Stimulated activated CD8-positive, alpha-beta memory T cell treated with anti-CD3 and anti-CD28 coated beads, Interleukin-7, amount 100 ng/mL, for 1 hour (primary cell): Measurements from ENCODE around the gene RASIP1.
"Not testable (repeated sequence)": the region's sequence is repeated elsewhere in the genome, so short reads cannot be mapped to it uniquely, and the experiment has no call there.

ENCODE experiments used
- DNase-seq, 2 donors: peaks; one replicate each; pipeline ENCODE4 v3.0.0-alpha.2; 2020; ENCODE audit warnings: low read depth in 2 of 2

The RASIP1 gene

DNA sequence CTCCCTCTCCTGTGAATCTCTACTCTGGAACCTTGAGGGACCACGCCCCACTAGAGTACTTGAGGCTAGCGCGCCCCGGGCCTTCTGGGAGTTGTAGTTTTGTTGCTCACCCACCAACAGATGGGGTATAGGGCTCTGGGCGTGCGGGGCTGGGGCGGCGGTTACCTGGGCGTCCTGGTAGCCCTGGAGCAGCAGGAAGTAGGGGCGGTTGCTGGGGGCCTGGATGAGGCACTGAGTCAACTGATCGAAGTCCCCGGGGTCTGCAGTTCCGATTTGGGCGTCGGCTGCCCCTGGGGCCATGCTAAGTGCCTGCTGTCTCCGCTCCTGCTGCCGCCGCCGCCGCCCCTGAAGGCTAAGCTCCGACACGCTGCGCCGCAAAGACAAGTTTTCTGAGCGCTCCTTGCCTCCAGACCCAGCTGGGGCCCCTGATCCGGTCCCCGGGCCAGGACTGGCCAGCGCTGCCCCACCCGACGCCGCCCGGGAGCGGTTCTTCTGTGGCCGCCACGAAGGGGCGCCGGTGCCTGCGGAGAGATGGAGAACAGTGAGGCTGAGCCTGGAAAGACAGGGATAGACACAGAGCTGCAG is 5.3 kb downstream of the RASIP1 start:
- no peak for DNase-seq

DNA sequence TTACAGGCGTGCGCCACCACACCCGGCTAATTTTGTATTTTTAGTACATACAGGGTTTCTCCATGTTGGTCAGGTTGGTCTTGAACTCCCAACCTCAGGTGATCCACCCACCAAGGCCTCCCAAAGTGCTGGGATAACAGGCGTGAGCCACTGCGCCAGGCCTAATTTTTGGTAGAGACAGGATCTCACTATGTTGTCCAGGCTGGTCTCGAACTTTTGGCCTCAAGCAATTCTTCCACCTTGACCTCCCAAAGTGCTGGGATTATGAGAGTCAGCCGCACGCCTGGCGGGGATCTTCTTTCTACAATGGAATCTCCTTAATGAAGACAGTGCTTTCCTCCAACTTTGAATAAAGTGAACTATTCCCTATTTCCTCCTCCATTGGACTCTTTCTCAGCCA is 5.8 kb downstream of the RASIP1 start:
- DNase-seq = no peak

GRCh38 chr19:48731452-48731851 is 9.0 kb downstream of the RASIP1 start:
- no peak for DNase-seq

GRCh38 chr19:48728911-48729664 is 11.3 kb downstream of the RASIP1 start:
- no peak for DNase-seq

DNA sequence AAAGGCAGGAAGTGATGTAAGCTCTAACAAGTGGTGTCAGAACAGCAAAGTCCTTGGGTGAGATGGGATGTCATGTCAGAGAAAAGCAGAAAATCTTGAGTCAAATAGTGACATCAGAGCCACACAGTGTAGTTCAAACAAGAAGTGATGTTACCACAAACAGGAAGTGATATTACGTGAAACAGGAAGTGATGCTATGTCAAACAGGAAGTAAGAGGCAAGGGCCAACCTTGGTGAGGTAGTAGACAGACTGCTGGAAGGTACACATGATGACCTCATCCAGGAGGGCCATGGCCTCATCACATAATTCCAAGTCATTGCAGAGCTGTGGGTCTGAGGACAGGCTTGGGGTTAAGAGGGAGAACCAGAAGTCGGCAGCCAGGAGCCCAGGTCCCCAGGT is 13.9 kb downstream of the RASIP1 start:
- DNase-seq = no peak

DNA sequence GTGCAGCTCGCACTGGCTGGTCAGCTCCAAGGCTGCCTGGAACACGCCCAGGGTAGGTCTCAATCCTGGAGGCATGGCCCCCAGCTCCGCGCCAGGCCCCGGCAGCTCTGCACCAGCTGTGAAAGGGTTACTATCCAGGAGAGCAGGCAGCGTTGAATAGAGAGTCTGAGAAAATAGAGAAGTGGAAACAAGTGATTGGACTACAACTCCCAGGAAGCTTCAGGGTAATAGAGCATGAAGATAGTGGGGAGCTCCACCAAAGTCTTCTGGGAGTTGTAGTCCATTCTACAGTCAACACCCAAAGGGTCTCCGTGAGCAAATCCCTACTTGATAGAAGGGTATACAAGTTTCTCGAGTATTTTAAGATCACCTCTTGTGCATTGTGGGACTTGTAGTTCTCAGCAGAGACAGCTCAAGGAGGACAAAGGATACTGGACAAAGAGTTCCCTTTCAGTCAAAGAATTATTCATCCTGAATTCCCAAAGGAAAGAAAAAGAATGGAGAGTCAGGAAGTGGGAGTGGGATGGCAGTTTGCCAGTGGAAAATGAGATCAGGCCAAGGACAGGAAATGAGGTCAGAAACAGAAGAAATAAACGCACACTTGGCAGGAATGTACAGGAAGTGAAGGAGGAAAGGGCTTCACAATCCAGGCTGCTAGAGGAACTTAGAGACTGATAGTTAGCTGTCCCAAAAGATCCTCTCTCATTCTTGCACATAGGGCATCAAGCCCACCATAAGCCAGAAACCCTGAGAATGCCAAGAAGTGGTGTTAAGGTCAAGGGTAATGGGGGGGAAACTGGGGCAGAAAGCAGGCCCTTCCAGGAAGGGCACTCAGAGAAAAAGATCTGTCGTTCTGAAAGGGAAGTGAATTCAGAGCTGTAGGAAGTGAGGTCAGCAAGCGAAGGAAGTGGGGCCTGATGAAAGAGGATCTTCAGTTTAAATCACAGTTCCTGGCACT is 15.3 kb downstream of the RASIP1 start:
- no peak for DNase-seq

GRCh38 chr19:48722196-48722708 is 18.2 kb downstream of the RASIP1 start:
- no peak for DNase-seq

DNA sequence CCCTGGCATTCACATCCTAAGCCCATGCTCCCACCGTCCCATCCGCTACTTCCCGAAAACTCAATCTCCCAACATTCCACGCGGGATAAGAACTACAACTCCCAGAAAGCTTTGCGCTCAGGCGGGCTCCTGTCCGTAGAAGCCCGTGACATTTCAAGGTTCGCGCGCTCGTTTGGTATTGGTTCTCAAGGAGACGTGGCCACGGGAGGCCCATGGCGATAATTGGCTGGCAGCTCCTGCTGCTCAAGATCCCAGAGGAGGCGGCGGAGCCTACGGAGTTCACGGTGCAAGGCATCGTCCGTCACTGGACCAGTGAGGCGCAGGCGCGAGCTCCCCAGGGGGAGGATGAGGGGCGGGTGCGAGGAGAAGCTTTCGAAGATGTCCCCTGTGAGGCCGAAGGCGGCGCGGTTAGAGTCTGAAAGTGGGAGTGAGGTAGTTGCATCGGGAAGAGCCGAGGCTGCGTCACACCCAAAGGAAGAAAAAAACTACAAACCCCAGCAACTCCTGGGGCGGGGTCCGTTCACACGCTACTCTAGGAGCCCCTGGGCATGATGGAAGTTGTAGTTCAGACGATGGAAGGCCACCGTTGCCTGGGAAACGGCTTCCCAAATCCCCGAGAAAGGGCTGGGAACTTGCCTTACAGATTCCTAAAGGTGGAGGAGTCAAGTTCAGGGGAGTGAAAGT is 19.7 kb downstream of the RASIP1 start:
- DNase-seq = peak; percentile 74 to 78

DNA sequence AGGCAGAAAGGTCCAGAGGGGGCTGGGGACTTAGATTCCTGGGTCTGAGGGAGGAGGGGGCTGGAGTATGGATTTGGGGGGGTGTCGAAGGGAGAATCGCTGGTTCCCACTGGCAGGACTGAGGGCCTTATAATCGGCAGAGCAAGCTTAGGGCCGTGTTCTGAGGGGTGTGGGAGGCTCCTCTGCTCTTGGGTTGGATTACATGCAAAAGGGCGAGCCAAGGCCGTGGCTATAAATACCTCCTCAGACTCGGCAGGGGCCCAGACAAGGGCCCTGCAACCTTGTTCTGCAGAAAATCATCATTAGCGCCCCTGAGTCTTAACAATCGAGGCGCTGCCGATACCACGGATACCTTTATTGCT is 20.2 kb downstream of the RASIP1 start:
- DNase-seq = no peak

DNA sequence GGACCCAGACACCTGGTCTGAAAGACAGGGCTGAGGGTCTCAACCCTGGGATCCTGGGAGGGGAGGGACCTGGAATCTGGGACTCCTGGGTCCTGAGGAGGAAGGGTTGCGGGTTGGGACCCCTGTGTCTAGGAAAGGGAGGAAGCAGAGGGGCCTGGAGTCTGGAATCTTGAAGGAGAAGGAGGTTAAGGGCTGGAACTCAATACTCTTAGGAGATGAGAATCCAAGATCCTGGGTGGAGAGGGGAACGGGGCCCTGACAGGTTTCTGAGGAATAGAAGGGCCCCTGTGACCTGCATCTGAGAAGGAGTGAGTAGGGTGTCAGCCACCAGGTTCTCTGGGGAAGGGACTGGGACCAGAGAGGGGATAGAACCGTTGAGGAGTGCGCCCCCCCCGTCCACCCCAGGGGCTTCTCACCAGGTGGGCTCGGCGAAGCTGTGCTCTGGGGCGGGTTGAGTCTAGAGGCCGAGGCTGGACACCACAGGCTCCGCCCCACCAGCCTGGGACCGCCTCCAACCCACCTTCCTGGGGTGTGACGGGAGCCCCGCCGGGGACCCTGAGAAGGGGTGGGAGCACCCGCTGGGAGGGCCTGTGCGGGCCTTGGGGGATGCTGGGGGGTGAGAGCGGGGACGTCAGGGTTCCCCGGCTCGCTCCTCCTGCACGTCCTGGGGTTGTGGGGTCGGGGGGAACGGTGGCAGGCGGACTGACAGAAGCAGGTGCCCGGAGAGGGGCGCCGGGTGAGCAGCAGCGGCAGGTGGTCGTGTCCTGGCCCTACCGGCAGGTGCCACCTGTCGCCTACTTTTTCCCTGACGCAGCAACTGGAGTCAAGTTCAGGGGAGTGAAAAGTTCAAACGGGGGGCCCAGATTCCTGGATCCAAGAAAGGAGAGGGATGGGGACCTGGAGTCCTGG is 20.9 kb downstream of the RASIP1 start, which contains the start of gene MAMSTR:
MAMSTR (minus strand) TSS at position 463 of the 909 bp plus-strand sequence. CDS start 694 bp downstream, outside the sequence.
- DNase-seq = no peak

GRCh38 chr19:48718711-48719231 is 21.6 kb downstream of the RASIP1 start:
- DNase-seq = no peak

- DNase-seq = not testable (repeated sequence)
These were observed 22.3 kb downstream of the RASIP1 start for GRCh38 chr19:48718106-48718505.

- DNase-seq = no peak
These were observed 23.7 kb downstream of the RASIP1 start for GRCh38 chr19:48716562-48717291.

DNA sequence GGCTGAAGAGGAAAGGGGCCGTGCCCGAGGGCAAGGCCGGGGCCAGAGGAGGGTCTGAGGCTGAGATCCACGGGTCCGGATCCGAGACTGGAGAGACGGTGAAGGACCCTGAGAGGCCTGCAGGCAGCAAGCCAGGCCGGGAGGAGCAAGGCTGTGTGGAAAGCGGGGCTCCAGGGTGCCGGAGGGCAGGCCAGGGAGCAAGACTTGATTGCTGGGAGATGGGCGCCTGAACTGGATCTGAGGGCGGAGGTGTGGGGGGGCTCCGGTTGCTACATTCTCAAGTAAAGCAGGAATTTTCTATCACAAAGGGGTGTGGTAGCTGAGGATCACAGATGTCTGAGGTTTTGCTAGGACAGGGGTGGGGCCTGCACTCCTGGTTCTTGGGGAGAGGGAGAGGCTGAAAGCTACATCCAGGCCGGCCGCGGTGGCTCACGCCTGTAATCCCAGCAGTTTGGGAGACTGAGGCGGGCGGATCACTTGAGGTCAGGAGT is 24.7 kb downstream of the RASIP1 start:
- DNase-seq = no peak

- no peak for DNase-seq
These were observed 25.4 kb downstream of the RASIP1 start for GRCh38 chr19:48714759-48715675.

- DNase-seq = peak; percentile 90 to 92
These were observed 26.3 kb downstream of the RASIP1 start for GRCh38 chr19:48713864-48714755.
